PC-9 (cell line): Measurements from ENCODE around the gene FUS. TPM values are rescaled to one million over a fixed set of nuclear protein-coding genes. Genes with fewer than 3 reads are reported as not detected.

Source experiments
- BruUV-seq: library from RNA; stranded (reverse); fragments of 400-500 nt; replicated peaks from 2 replicates; lab custom pipeline; 2021; lab: Mats Ljungman, UMichigan
- CTCF ChIA-PET: fragments of 300-600 bp; sonication (Branson Sonifier 250); formaldehyde crosslinking; loops from one replicate; lab custom pipeline; 2022; ENCODE audit warnings: antibody characterized with exemption; lab: Charles Lee
- POLR2A ChIA-PET: fragments of 300-600 bp; sonication (Branson Sonifier 250); formaldehyde crosslinking; loops from one replicate; lab custom pipeline; 2022; ENCODE audit warnings: antibody characterized with exemption; ENCODE audit not compliant: unreplicated experiment; lab: Charles Lee
- DNase-seq, 2 experiments: peaks; one replicate each; pipeline versions ENCODE4 v3.0.0 to v3.0.0-alpha.2; 2015 to 2022; ENCODE audit warnings: mixed read lengths in 1 of 2
- H2AFZ ChIP-seq: fragments of 200-600 bp; sonication (generic); 2 replicates; pipeline ENCODE4 v1.8.1; 2017; ENCODE audit warnings: antibody characterized with exemption
- H3F3A ChIP-seq: fragments of 200-600 bp; sonication (generic); 2 replicates; pipeline ENCODE4 v1.8.1; 2017; ENCODE audit warnings: antibody characterized with exemption, mild to moderate bottlenecking, low read depth; ENCODE audit not compliant: insufficient read depth
- H3K27ac ChIP-seq: fragments of 200-600 bp; sonication (generic); 2 replicates; pipeline ENCODE4 v1.6.1; 2016; ENCODE audit warnings: mixed run types
- H3K27me3 ChIP-seq: fragments of 200-600 bp; sonication (generic); 2 replicates; pipeline ENCODE4 v1.6.1; 2016; ENCODE audit warnings: low read depth, mixed run types; ENCODE audit not compliant: insufficient read depth
- H3K36me3 ChIP-seq: fragments of 200-600 bp; sonication (generic); 2 replicates; pipeline ENCODE4 v1.6.1; 2016; ENCODE audit warnings: low read depth, mixed run types
- H3K4me1 ChIP-seq: fragments of 200-600 bp; sonication (generic); replicated peaks from 2 replicates; pipeline ENCODE4 v1.6.1; 2016; ENCODE audit warnings: mixed run types; ENCODE audit not compliant: insufficient read depth
- H3K4me2 ChIP-seq: fragments of 200-600 bp; sonication (generic); 2 replicates; pipeline ENCODE4 v1.6.1; 2017; ENCODE audit warnings: mixed run types
- H3K4me3 ChIP-seq: fragments of 200-600 bp; sonication (generic); 2 replicates; pipeline ENCODE4 v1.6.1; 2016; ENCODE audit warnings: mixed run types
- H3K79me2 ChIP-seq: fragments of 200-600 bp; sonication (generic); 2 replicates; pipeline ENCODE4 v1.6.1; 2017; ENCODE audit warnings: low read depth, mixed run types
- H3K9me2 ChIP-seq: fragments of 200-600 bp; sonication (generic); 2 replicates; pipeline ENCODE4 v1.8.1; 2017; ENCODE audit warnings: mild to moderate bottlenecking; ENCODE audit not compliant: insufficient read depth
- H3K9me3 ChIP-seq: fragments of 200-600 bp; sonication (generic); 2 replicates; pipeline ENCODE4 v1.8.1; 2016; ENCODE audit warnings: low read depth; ENCODE audit not compliant: insufficient read depth
- H4K20me1 ChIP-seq: fragments of 200-600 bp; sonication (generic); 2 replicates; pipeline ENCODE4 v1.8.1; 2017; ENCODE audit not compliant: insufficient read depth
- CTCF ChIP-seq: fragments of 200-600 bp; sonication (generic); conservative IDR thresholded peaks from 2 replicates; pipeline ENCODE4 v1.6.1; 2017; ENCODE audit warnings: mixed run types, antibody characterized with exemption, mild to moderate bottlenecking, moderate library complexity
- EZH2 ChIP-seq: fragments of 200-600 bp; sonication (generic); IDR thresholded peaks from 2 replicates; pipeline ENCODE4 v1.8.0; 2017; ENCODE audit warnings: antibody characterized with exemption, low read depth
- intact Hi-C: fragments of 100-400 bp; cut with micrococcal nuclease; formaldehyde crosslinking; loops from one replicate; pipeline ENCODE4 v1.10.0; 2022; ENCODE audit not compliant: unreplicated experiment
- total RNA-seq: library from RNA; stranded (reverse); gene quantifications from 2 replicates; pipeline ENCODE4 v1.2.3, GENCODE V29; 2021

FUS gene
- total RNA-seq, 1 experiment from 2014 or later: 637 TPM

DNA sequence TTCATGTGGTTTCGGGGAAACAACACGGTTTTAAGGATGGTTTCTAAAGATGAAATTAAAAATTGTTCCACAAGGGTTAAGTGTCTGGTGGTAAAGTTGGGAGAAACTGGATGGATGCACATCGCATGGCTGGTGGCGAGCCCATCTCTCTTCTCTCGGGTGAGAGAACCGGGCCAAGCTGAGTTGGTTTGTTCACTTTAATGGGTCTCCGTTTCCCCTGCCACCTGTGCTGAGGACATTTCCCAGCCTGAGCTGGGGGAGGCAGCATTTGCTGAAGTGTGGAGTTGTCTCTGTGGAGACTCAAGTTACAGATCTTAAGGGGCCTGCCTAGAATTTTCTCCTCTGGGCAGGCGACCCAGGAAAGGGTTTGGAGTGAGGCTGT lies 7.9 kb downstream of the FUS start:
- H2AFZ ChIP-seq: no peak overlapping the region
- BruUV-seq: no TSS peak
- ChIA-PET CTCF (no interaction called here), POLR2A (interaction anchor here (0.6 to 0.8 kb wide), 2 partner anchors 164 to 373 kb away, joined by 3 to 4 read pairs; no protein-coding TSS in a partner anchor)
- no peaks in the 10 kb centered on the region for H3K27me3 ChIP-seq
- H3K4me3 ChIP-seq: no peak overlapping the region
- TF ChIP-seq EZH2 (no peak), CTCF (no peak)
- H3K4me1 ChIP-seq: peaks cover 2% of the 10 kb centered on the region
- DNase-seq: no peak
- H3K27ac ChIP-seq: no peak overlapping the region
- peaks cover 96% of the 10 kb centered on the region for H3K36me3 ChIP-seq
- intact Hi-C loops: no loop called here
- H3K79me2 ChIP-seq: peaks cover 78% of the 10 kb centered on the region
- no peaks in the 10 kb centered on the region for H3K9me3 ChIP-seq
- peaks cover 94% of the 10 kb centered on the region for H4K20me1 ChIP-seq
- H3K4me2 ChIP-seq: no peak overlapping the region
- H3K9me2 ChIP-seq: no peaks in the 10 kb centered on the region
- peaks cover 100% of the 10 kb centered on the region for H3F3A ChIP-seq

- no peak overlapping the region for H2AFZ ChIP-seq
- H3K4me3 ChIP-seq: no peak overlapping the region
- ChIA-PET POLR2A (interaction anchor here (0.9 kb wide), 1 partner anchor 46 kb away, joined by 8 read pairs; no protein-coding TSS in a partner anchor), CTCF (interaction anchor here (0.6 kb wide), 1 partner anchor 29 kb away, joined by 7 read pairs; no protein-coding TSS in a partner anchor)
- no peak overlapping the region for H3K27ac ChIP-seq
- H4K20me1 ChIP-seq: peaks cover 94% of the 10 kb centered on the region
- no TSS peak for BruUV-seq
- no peaks in the 10 kb centered on the region for H3K9me3 ChIP-seq
- no peaks in the 10 kb centered on the region for H3K4me1 ChIP-seq
- no peak overlapping the region for H3K4me2 ChIP-seq
- no peaks in the 10 kb centered on the region for H3K9me2 ChIP-seq
- peaks cover 69% of the 10 kb centered on the region for H3K79me2 ChIP-seq
- H3K36me3 ChIP-seq: peaks cover 94% of the 10 kb centered on the region
- peaks cover 100% of the 10 kb centered on the region for H3F3A ChIP-seq
- DNase-seq: no peak
- intact Hi-C loops: no loop called here
- H3K27me3 ChIP-seq: no peaks in the 10 kb centered on the region
- TF ChIP-seq CTCF (no peak), EZH2 (no peak)
Measured at GRCh38 chr16:31188450-31189411, 8.8 kb downstream of the FUS start.

GRCh38 chr16:31189412-31189778 lies 9.5 kb downstream of the FUS start:
- no peaks in the 10 kb centered on the region for H3K4me1 ChIP-seq
- no peaks in the 10 kb centered on the region for H3K9me3 ChIP-seq
- H4K20me1 ChIP-seq: peaks cover 94% of the 10 kb centered on the region
- ChIA-PET POLR2A (interaction anchor here (0.9 kb wide), 1 partner anchor 47 kb away, joined by 8 read pairs; no protein-coding TSS in a partner anchor), CTCF (no interaction called here)
- H3K27me3 ChIP-seq: no peaks in the 10 kb centered on the region
- H3K79me2 ChIP-seq: peaks cover 62% of the 10 kb centered on the region
- no peak for TF ChIP-seq CTCF
- TF ChIP-seq EZH2: no peak
- no peak overlapping the region for H3K4me2 ChIP-seq
- H3K36me3 ChIP-seq: peaks cover 89% of the 10 kb centered on the region
- peaks cover 100% of the 10 kb centered on the region for H3F3A ChIP-seq
- intact Hi-C loops: no loop called here
- DNase-seq: no peak
- H2AFZ ChIP-seq: no peak overlapping the region
- no TSS peak for BruUV-seq
- no peak overlapping the region for H3K27ac ChIP-seq
- H3K4me3 ChIP-seq: no peak overlapping the region
- no peaks in the 10 kb centered on the region for H3K9me2 ChIP-seq
